HG03095 (cell line): ENCODE data around the gene CUL3.

Experiments used
- ATAC-seq: cut with Tn5 transposase; IDR thresholded peaks from one replicate; pipeline ENCODE4 v1.9.1; 2021; ENCODE audit warnings: moderate library complexity; ENCODE audit not compliant: unreplicated experiment

Gene CUL3

GRCh38 chr2:224432003-224432579 is 153.1 kb downstream of the CUL3 start:
- ATAC-seq = no peak

- no peak for ATAC-seq
These were observed 155.7 kb downstream of the CUL3 start for GRCh38 chr2:224429441-224429810.

GRCh38 chr2:224428787-224429440 is 156.2 kb downstream of the CUL3 start:
- no peak for ATAC-seq

- ATAC-seq = no peak
These were observed 157.7 kb downstream of the CUL3 start for GRCh38 chr2:224427471-224427870.

- no peak for ATAC-seq
These were observed 158.5 kb downstream of the CUL3 start for GRCh38 chr2:224426656-224427055.

- no peak for ATAC-seq
These were observed 164.1 kb downstream of the CUL3 start for GRCh38 chr2:224421065-224421464.
